ENCODE measurements around the gene CSE1L.
"Not testable (repeated sequence)": the region's sequence is repeated elsewhere in the genome, so short reads cannot be mapped to it uniquely, and the experiment has no call there.

Gene CSE1L

GRCh38 chr20:49134797-49135196 lies 88.7 kb downstream of the CSE1L start:
- not testable (repeated sequence) for DNase-seq

GRCh38 chr20:49136817-49137571 lies 90.9 kb downstream of the CSE1L start:
- no peak for DNase-seq

GRCh38 chr20:49138431-49138830 lies 92.3 kb downstream of the CSE1L start:
- DNase-seq: no peak

GRCh38 chr20:49140411-49140810 lies 94.3 kb downstream of the CSE1L start:
- no peak for DNase-seq

GRCh38 chr20:49140834-49141233 lies 94.7 kb downstream of the CSE1L start:
- no peak for DNase-seq
